ENCODE measurements around the gene OTOGL.

DNA sequence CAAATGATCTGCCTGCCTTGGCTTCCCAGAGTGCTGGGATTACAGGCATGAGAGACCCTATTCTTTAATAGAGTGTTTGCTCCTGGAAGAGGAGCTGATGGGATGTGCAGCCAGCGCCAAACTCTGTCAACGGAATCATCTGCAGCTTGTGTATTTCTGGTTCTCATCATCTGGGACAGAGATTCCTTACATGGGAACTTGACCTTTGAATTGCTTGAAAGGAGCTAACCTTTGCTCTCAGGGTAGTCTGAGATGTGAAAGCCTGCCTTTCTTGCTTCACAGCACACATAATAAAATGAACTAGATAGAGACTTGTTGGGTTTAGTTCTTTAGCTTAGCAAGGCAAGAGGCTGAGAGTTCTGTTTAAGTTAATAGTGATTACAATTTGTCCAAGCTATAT is 120.0 kb downstream of the OTOGL start:
- TF ChIP-seq, protein P1, sequence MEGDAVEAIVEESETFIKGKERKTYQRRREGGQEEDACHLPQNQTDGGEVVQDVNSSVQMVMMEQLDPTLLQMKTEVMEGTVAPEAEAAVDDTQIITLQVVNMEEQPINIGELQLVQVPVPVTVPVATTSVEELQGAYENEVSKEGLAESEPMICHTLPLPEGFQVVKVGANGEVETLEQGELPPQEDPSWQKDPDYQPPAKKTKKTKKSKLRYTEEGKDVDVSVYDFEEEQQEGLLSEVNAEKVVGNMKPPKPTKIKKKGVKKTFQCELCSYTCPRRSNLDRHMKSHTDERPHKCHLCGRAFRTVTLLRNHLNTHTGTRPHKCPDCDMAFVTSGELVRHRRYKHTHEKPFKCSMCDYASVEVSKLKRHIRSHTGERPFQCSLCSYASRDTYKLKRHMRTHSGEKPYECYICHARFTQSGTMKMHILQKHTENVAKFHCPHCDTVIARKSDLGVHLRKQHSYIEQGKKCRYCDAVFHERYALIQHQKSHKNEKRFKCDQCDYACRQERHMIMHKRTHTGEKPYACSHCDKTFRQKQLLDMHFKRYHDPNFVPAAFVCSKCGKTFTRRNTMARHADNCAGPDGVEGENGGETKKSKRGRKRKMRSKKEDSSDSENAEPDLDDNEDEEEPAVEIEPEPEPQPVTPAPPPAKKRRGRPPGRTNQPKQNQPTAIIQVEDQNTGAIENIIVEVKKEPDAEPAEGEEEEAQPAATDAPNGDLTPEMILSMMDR (tag by site-specific recombination; IDR thresholded peaks at IDR 0.05), result no peak
- TF ChIP-seq ZNF140 (tag by site-specific recombination; IDR thresholded peaks at IDR 0.05) (no peak), ZNF654 (tag by site-specific recombination; IDR thresholded peaks at IDR 0.05; ENCODE audit: low read depth) (no peak), ZNF175 (tag by site-specific recombination; IDR thresholded peaks at IDR 0.05) (no peak), KLF1 (tag by site-specific recombination; IDR thresholded peaks at IDR 0.05) (no peak)
